SK-N-DZ (cell line): ENCODE measurements around the gene CLCN2.
A peak's percentile ranks its signal among the peaks of the same experiment; 100 is the strongest.

Source experiments
- DNase-seq: peaks from one replicate; pipeline ENCODE4 v3.0.0-alpha.2; 2015; ENCODE audit warnings: low spot score
- small RNA-seq, 2 experiments: library from RNA; depleted of rRNA; stranded (forward); fragments of <200 nt; gene quantifications; one replicate each; pipeline ENCODE3, GENCODE V24; 2014

CLCN2 gene

GRCh38 chr3:184298759-184299487 lies 62.5 kb downstream of the CLCN2 start, which contains the start of gene PSMD2:
Gene PSMD2 (plus strand): TSS chr3:184299241. CDS start chr3:184299267, 26 bp downstream.
- DNase-seq: peak; percentile 96

GRCh38 chr3:184296616-184297015 lies 64.8 kb downstream of the CLCN2 start:
- no peak for DNase-seq

Small RNAs within 50 kb of the gene (small RNA-seq; reads per million reads assigned to genes)
- gene SNORD66: 26.8 to 747 reads per million in 2 experiments
